T-helper 17 cell (primary cell): ENCODE results near the gene ZFP69B. TPM values are rescaled to one million over a fixed set of nuclear protein-coding genes. Genes with fewer than 3 reads are reported as not detected.
A peak's percentile ranks its signal among the peaks of the same experiment; 100 is the strongest.
"Not testable (repeated sequence)": the region's sequence is repeated elsewhere in the genome, so short reads cannot be mapped to it uniquely, and the experiment has no call there.

Source experiments
- ATAC-seq: fragments of 150-1000 bp; cut with Tn5 transposase; 2 replicates; pipeline ENCODE4 v1.10.0; 2021; ENCODE audit warnings: mild to moderate bottlenecking, moderate library complexity
- DNase-seq, 3 donors: peaks; one replicate each; pipeline versions ENCODE4 v3.0.0 to v3.0.0-alpha.2; 2020 to 2021
- H3K9me3 ChIP-seq: one replicate; pipeline ENCODE4 v1.7.0; 2013; ENCODE audit warnings: low read length, mild to moderate bottlenecking; ENCODE audit not compliant: control insufficient read depth, poor library complexity, severe bottlenecking
- H3K27ac Mint-ChIP-seq: one replicate; pipeline ENCODE4 v1.8.0; 2022; ENCODE audit warnings: mild to moderate bottlenecking, moderate library complexity, mixed read lengths
- H3K27me3 Mint-ChIP-seq: one replicate; pipeline ENCODE4 v1.8.0; 2022; ENCODE audit warnings: mixed read lengths
- H3K36me3 Mint-ChIP-seq: one replicate; pipeline ENCODE4 v1.8.0; 2022; ENCODE audit warnings: low read depth, mixed read lengths
- H3K4me1 Mint-ChIP-seq: one replicate; pipeline ENCODE4 v1.8.0; 2022; ENCODE audit warnings: mild to moderate bottlenecking, mixed read lengths
- H3K4me3 Mint-ChIP-seq: one replicate; pipeline ENCODE4 v1.8.0; 2022; ENCODE audit warnings: mild to moderate bottlenecking, moderate library complexity, mixed read lengths
- total RNA-seq, 4 donors: library from RNA in 2 of 4; stranded (reverse) in 2 of 4; gene quantifications; one replicate each; pipeline ENCODE4 v1.2.3 and lab custom pipeline; 2022 to 2026

Gene ZFP69B
- total RNA-seq, 2 donors from 2014 or later = 2.1 to 2.8 TPM

DNA sequence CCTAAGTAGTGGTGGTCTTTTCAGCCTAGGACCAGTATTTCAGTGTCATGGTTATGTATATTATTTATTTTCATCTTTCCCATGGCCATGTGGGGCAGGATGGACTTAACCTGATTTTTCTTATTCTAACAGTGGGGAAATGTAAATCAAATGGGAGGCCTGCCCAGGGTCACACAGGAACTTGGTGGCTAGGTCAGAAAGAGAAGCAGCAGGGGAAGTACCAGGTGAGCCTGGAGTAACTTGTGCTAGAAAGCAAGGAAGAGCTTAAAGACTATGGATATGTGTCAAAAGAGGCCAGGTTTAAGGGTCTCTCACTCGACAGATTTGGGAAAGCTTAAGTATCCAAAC is 936 bp downstream of the ZFP69B start:
- DNase-seq (no peak), ATAC-seq (peak; percentile 3)
- Mint-ChIP-seq H3K4me3 (peak overlapping the region; percentile 90), H3K36me3 (peaks cover 3% of the 10 kb centered on the region), H3K27ac (peak overlapping the region; percentile 92), H3K4me1 (peaks cover 10% of the 10 kb centered on the region), H3K27me3 (no peaks in the 10 kb centered on the region)
- H3K9me3 ChIP-seq = peaks cover 12% of the 10 kb centered on the region

DNA sequence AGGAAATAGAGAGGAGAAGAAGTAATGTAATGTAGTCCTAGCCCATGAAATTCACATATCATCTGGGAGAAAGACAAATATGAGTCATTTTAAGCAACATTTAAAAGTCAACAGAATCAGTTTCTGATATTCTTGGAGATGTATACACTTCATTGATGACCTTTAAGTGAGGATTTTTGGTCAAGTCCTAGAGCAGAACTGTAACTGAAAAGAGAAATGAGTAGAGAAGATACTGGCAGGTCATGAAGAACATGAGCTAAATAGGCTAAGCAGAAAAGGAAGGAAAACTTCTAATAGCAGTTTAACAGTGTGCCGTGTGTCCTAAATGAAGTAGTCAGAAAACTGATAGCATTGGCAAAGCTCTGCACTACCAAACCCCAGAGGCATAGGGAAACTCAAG is 4.6 kb downstream of the ZFP69B start:
- H3K9me3 ChIP-seq = peaks cover 26% of the 10 kb centered on the region
- Mint-ChIP-seq H3K27ac (no peak overlapping the region), H3K4me3 (no peak overlapping the region), H3K4me1 (peaks cover 10% of the 10 kb centered on the region), H3K27me3 (no peaks in the 10 kb centered on the region), H3K36me3 (peaks cover 14% of the 10 kb centered on the region)
- DNase-seq (no peak), ATAC-seq (no peak)

DNA sequence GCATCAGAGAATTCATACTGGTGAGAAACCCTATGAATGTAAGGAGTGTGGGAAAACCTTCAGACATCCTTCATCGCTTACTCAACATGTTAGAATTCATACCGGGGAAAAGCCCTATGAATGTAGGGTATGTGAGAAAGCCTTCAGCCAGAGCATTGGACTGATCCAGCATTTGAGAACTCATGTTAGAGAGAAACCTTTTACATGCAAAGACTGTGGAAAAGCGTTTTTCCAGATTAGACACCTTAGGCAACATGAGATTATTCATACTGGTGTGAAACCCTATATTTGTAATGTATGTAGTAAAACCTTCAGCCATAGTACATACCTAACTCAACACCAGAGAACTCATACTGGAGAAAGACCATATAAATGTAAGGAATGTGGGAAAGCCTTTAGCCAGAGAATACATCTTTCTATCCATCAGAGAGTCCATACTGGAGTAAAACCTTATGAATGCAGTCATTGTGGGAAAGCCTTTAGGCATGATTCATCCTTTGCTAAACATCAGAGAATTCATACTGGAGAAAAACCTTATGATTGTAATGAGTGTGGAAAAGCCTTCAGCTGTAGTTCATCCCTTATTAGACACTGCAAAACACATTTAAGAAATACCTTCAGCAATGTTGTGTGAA is 12.8 kb downstream of the ZFP69B start:
- ATAC-seq (no peak), DNase-seq (no peak)
- no peaks in the 10 kb centered on the region for H3K4me1 Mint-ChIP-seq
- peaks cover 8% of the 10 kb centered on the region for H3K36me3 Mint-ChIP-seq
- H3K9me3 ChIP-seq = peaks cover 42% of the 10 kb centered on the region
- H3K27ac Mint-ChIP-seq = no peak overlapping the region
- H3K27me3 Mint-ChIP-seq = no peaks in the 10 kb centered on the region
- no peak overlapping the region for H3K4me3 Mint-ChIP-seq

- ATAC-seq = no peak
- Mint-ChIP-seq H3K4me3 (no peak overlapping the region), H3K27me3 (no peaks in the 10 kb centered on the region), H3K36me3 (peaks cover 2% of the 10 kb centered on the region), H3K27ac (no peak overlapping the region), H3K4me1 (no peaks in the 10 kb centered on the region)
- DNase-seq = no peak
- peaks cover 19% of the 10 kb centered on the region for H3K9me3 ChIP-seq
These were observed 19.1 kb downstream of the ZFP69B start for GRCh38 chr1:40469327-40469726.

- DNase-seq (no peak), ATAC-seq (no peak)
- Mint-ChIP-seq H3K27me3 (no peaks in the 10 kb centered on the region), H3K36me3 (peaks cover 6% of the 10 kb centered on the region), H3K27ac (no peak overlapping the region), H3K4me3 (no peak overlapping the region), H3K4me1 (peaks cover 16% of the 10 kb centered on the region)
- no peaks in the 10 kb centered on the region for H3K9me3 ChIP-seq
These were observed 25.0 kb downstream of the ZFP69B start for GRCh38 chr1:40475268-40475667.

- DNase-seq (peak; percentile 50 to 57 (median 51)), ATAC-seq (peak; percentile 91)
- Mint-ChIP-seq H3K27ac (peak within 1 kb of the TSS; percentile 51), H3K4me3 (peak within 1 kb of the TSS; percentile 87), H3K4me1 (peaks cover 16% of the 10 kb centered on the region), H3K36me3 (peaks cover 7% of the 10 kb centered on the region), H3K27me3 (no peaks in the 10 kb centered on the region)
- peaks cover 4% of the 10 kb centered on the region for H3K9me3 ChIP-seq
These were observed 26.8 kb downstream of the ZFP69B start, which contains the start of gene ZFP69 for GRCh38 chr1:40476924-40477677. ZFP69 (plus strand) TSS chr1:40477290; CDS start chr1:40479362, 2,072 bp downstream.

DNA sequence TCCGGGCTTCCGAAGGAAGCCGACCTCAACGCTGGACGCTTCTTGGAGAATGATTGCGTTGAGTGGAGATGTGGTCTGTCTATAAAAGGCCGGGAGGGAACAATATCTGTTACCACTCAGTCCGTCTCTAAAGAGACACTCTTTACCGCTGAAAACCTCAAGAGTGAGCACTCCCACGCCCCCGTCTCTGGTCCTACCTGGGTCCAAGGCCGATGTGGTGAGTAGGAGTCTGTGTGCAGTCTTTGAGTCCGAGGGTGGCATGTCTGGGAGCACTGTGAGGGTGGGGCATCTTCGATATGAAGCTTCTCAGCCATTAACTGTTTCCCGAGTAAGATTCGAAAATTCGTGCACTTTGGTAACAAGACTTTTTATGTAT is 27.4 kb downstream of the ZFP69B start:
- Mint-ChIP-seq H3K4me3 (peak overlapping the region; percentile 82), H3K4me1 (peaks cover 16% of the 10 kb centered on the region), H3K27ac (peak overlapping the region; percentile 12), H3K36me3 (peaks cover 9% of the 10 kb centered on the region), H3K27me3 (no peaks in the 10 kb centered on the region)
- ATAC-seq = peak; percentile 32
- H3K9me3 ChIP-seq = peaks cover 4% of the 10 kb centered on the region
- DNase-seq = no peak

GRCh38 chr1:40478276-40478675 is 28.0 kb downstream of the ZFP69B start:
- H3K36me3 Mint-ChIP-seq = peaks cover 6% of the 10 kb centered on the region
- H3K27ac Mint-ChIP-seq = peak overlapping the region; percentile 12
- peaks cover 4% of the 10 kb centered on the region for H3K9me3 ChIP-seq
- no peak for ATAC-seq
- H3K27me3 Mint-ChIP-seq = no peaks in the 10 kb centered on the region
- DNase-seq = no peak
- H3K4me3 Mint-ChIP-seq = peak overlapping the region; percentile 82
- H3K4me1 Mint-ChIP-seq = peaks cover 16% of the 10 kb centered on the region

GRCh38 chr1:40479156-40479555 is 28.9 kb downstream of the ZFP69B start:
- Mint-ChIP-seq H3K27me3 (no peaks in the 10 kb centered on the region), H3K27ac (peak overlapping the region; percentile 44), H3K4me3 (peak overlapping the region; percentile 21), H3K4me1 (peaks cover 16% of the 10 kb centered on the region), H3K36me3 (peaks cover 6% of the 10 kb centered on the region)
- peaks cover 4% of the 10 kb centered on the region for H3K9me3 ChIP-seq
- DNase-seq (no peak), ATAC-seq (no peak)

- H3K9me3 ChIP-seq = peaks cover 21% of the 10 kb centered on the region
- H3K27ac Mint-ChIP-seq = no peak overlapping the region
- no peak for DNase-seq
- no peaks in the 10 kb centered on the region for H3K27me3 Mint-ChIP-seq
- no peaks in the 10 kb centered on the region for H3K4me1 Mint-ChIP-seq
- peaks cover 13% of the 10 kb centered on the region for H3K36me3 Mint-ChIP-seq
- ATAC-seq = no peak
- H3K4me3 Mint-ChIP-seq = no peak overlapping the region
These were observed 45.1 kb downstream of the ZFP69B start for GRCh38 chr1:40495315-40495903.

DNA sequence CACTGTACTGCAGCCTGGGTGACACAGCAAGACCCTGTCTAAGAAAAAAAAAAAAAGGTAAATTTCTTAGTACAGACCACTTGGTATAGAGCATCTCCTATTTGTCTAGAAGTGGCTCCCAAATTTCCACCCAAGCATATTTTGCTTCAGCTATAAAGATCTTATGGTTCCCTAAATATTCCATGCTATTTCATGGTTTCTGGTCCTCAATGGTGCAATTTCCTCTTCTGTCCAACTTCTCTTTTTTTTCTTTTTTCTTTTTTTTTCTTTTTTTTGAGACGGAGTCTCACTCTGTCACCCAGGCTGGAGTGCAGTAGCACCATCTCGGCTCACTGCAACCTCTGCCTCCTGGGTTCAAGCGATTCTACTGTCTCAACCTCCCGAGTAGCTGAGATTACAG is 52.4 kb downstream of the ZFP69B start:
- not testable (repeated sequence) for H3K4me3 Mint-ChIP-seq, DNase-seq, H3K4me1 Mint-ChIP-seq, ATAC-seq, H3K36me3 Mint-ChIP-seq, H3K27ac Mint-ChIP-seq, H3K9me3 ChIP-seq, H3K27me3 Mint-ChIP-seq

DNA sequence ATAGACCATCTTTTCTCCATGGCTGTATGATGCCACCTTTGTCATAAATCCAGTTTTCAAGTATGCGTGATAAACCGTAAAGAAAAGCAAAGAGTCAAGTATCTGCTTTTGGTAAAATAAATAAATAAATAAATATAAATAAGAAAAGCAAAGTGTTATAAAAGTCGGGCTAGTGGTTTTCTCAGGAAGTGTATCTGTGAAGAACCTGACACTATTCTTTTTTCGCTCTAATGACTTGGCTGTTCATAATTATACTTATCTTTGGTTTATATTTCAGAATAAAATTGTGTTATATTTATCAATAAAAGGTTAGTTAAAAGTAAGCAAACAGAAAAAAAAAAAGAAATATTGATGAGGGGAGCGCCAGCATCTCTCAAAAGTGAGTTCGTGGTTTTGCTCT is 57.7 kb downstream of the ZFP69B start:
- Mint-ChIP-seq H3K27ac (peak overlapping the region; percentile 87), H3K36me3 (peaks cover 2% of the 10 kb centered on the region), H3K27me3 (no peaks in the 10 kb centered on the region), H3K4me1 (peaks cover 8% of the 10 kb centered on the region), H3K4me3 (peak overlapping the region; percentile 91)
- no peaks in the 10 kb centered on the region for H3K9me3 ChIP-seq
- DNase-seq (no peak), ATAC-seq (no peak)

DNA sequence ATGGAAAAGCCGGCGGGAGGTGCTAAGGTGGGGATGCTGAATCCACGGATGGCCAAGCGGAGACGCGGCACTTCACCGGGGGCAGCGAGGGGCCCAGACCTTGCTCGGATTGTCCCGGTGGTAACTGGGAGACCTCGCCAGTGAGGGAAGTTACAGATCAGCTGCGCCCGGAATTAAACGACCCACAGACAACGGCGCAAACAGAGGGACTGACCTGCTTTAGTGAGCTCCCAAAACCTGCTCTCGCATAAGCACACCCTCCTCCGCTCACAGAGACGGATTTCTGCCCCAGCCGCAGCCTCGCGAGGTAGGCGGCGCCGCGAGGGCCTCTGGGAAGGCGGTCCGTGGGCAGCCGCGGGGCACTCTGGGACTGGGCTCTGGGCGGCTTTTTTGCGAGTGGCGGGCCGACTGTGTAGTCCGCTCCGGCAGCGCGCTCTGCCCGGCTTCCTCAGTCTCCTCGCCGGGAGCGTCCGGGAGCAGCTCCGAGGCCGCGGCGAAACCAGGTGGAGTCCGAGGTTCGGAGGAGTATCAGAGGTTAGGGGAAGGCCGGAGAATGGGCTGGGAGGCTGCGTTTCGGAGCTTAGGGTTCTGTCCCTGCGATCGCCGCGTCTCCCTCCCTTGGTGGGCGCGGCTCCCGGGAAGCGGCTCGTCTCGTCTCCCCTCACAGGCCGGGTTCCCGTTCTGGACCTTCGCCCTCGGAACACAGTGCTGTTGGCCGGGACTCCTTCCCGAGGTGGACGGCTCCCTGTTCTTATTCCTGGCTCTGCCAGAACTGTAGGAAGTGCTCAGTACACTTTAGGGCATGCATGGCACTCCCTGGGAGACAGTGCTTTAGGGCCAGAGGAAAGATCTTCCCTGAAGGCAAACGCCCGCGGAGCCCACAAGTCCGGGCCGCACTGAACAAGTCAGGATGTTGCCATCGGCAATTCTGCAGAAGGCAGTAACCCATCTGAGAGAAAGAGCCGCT is 58.4 kb downstream of the ZFP69B start, which contains the start of gene EXO5:
EXO5 (plus strand) TSS at position 393 of the 967 bp plus-strand sequence. CDS start 5,778 bp downstream, outside the sequence.
- DNase-seq (peak; percentile 59 to 69 (median 67)), ATAC-seq (peak; percentile 99)
- no peaks in the 10 kb centered on the region for H3K27me3 Mint-ChIP-seq
- H3K4me3 Mint-ChIP-seq = peak within 1 kb of the TSS; percentile 91
- no peaks in the 10 kb centered on the region for H3K9me3 ChIP-seq
- peaks cover 8% of the 10 kb centered on the region for H3K4me1 Mint-ChIP-seq
- H3K27ac Mint-ChIP-seq = peak within 1 kb of the TSS; percentile 87
- peaks cover 2% of the 10 kb centered on the region for H3K36me3 Mint-ChIP-seq
